ENCODE measurements around the gene PLCL2.

- TF ChIP-seq ZNF274 (IDR thresholded peaks at IDR 0.05; ENCODE audit: low read depth, low read length) (no peak), YY1 (IDR thresholded peaks at IDR 0.05; ENCODE audit: insufficient read depth, insufficient read length) (no peak)
These were observed 110.2 kb downstream of the PLCL2 start for GRCh38 chr3:16994854-16995525.
